HG03571 (cell line): Measurements from ENCODE around the gene ANKRD40.

Experiments used
- ATAC-seq: cut with Tn5 transposase; IDR thresholded peaks from one replicate; pipeline ENCODE4 v1.9.1; 2021; ENCODE audit not compliant: unreplicated experiment

ANKRD40 gene

GRCh38 chr17:50672071-50672470, 35.6 kb downstream of the ANKRD40 start:
- ATAC-seq, result no peak

- ATAC-seq, result no peak
Observed at GRCh38 chr17:50668838-50669581, 38.7 kb downstream of the ANKRD40 start.

DNA sequence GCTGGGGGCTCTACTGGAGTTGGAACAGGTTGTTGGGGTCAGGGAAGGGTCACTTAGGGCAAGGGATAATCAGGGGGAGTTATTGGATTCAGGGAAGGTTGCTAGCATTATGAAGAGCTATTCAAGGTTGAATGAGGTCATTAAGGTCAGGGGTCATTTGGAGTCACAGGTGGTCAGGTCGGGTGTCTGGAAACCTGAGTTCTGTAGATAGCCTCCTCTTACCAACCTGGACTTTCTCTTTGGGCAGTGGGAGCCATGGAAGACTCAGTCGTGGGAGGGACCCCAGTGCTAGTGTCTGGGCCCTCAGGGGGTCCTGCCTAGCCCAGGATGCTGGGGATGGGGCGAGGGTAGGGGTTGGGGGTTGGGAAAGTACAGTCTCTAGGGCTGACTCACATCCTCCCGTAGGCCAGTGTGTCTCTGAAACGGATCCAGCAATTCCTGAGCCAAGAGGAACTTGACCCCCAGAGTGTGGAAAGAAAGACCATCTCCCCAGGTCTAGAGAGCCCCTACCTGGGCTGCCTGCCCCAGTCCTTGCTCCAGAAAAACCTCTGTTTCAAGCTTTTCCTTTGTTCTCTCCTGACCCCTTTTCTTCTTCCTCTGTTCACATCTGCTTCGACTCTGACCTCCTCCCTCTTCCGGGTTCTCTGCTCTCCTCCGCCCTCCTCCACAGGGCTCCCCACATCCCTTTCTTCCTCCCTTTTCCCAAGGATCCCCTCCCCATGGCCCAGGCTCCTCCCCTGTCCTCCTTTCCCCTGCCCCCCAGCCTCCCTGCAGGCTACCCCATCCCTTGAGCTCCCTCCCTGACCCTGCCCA, 39.5 kb downstream of the ANKRD40 start:
- ATAC-seq, result no peak

DNA sequence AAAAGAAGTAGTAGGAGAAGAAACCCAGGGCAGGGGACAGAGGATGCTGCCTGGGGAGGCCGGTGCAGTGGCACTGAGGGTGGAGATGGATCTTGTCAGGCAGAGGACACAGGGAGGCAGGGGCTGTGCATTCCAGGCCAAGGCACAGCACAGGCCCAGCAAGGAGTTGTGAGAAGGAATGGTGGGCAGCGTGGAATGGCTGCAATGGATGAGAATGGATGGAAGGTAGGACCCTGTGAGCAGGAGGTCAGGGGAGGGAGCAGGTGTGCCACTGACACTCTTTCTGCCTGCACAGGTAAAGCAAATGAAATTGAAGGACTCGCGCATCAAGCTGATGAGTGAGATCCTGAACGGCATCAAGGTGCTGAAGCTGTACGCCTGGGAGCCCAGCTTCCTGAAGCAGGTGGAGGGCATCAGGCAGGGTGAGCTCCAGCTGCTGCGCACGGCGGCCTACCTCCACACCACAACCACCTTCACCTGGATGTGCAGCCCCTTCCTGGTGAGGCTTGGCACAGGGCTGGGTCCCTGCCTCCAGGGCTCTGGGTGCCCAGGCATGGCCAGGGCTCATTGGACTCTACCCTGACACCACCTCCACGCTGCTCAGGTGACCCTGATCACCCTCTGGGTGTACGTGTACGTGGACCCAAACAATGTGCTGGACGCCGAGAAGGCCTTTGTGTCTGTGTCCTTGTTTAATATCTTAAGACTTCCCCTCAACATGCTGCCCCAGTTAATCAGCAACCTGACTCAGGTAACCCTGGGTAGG, 40.3 kb downstream of the ANKRD40 start:
- no peak for ATAC-seq

DNA sequence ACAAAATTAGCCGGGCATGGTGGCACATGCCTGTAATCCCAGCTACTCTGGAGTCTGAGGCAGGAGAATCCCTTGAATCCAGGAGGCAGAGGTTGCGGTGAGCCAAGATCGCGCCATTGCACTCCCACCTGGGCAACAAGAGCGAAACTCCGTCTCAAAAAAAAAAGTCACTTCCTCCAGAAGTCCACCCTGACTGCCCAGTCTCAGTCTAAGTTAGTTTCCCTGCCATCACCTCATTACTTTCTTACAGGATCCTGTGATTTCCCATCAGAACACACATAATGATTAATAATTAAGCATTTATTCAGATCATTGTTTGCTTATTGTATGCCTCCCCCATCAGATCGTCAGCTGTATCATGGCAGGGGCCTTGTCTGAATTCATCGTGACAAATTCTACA, 41.4 kb downstream of the ANKRD40 start:
- ATAC-seq, result no peak

- no peak for ATAC-seq
Observed at GRCh38 chr17:50665838-50666237, 41.9 kb downstream of the ANKRD40 start.

DNA sequence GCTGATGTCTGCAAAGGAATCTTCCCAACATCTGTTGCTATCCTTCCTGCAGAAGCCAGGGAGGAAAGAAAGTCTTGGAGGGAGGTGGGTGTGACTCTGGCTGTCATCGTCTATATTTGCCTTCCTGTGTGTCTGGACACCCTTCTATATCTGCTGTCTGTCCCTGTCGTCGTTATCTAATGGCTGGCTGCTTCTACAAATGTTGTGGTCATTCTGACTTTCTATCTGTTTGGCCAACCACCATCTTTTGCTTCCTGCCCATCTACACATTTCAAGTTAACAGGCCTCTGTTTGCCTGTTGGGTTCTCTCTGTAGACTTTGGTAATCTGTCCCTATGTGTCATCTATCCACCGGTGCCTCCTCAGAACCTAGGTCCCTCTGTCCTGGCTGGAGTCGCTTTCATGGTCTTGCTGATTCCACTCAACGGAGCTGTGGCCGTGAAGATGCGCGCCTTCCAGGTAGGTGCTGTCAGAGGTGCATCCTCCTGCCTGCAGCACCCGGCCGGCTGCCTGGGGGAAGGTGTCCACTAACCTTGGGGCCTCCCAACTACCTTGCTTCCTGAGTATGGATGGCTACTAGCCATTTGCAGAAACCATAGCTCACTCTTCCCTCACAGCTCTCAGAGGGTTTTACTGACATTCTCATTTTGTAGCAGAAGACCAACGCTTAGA, 42.8 kb downstream of the ANKRD40 start:
- ATAC-seq, result no peak

DNA sequence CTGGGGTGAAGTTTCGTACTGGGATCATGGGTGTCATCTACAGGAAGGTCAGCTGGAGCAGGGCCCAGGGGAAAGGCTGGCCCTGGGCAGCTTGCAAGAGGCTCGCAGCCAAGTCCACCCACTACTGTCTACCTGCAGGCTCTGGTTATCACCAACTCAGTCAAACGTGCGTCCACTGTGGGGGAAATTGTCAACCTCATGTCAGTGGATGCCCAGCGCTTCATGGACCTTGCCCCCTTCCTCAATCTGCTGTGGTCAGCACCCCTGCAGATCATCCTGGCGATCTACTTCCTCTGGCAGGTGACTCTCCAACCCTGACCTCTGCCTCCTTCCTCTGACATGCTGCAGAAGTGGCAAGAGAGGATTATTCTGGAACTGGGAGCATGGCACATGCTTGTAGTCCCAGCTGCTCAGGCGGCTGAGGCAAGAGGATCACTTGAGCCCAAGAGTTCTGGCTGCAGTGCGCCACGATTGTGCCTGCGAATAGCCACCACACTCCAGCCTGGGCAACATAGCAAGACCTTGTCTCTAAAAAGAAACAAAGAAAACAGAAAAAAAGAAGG, 43.8 kb downstream of the ANKRD40 start:
- no peak for ATAC-seq

DNA sequence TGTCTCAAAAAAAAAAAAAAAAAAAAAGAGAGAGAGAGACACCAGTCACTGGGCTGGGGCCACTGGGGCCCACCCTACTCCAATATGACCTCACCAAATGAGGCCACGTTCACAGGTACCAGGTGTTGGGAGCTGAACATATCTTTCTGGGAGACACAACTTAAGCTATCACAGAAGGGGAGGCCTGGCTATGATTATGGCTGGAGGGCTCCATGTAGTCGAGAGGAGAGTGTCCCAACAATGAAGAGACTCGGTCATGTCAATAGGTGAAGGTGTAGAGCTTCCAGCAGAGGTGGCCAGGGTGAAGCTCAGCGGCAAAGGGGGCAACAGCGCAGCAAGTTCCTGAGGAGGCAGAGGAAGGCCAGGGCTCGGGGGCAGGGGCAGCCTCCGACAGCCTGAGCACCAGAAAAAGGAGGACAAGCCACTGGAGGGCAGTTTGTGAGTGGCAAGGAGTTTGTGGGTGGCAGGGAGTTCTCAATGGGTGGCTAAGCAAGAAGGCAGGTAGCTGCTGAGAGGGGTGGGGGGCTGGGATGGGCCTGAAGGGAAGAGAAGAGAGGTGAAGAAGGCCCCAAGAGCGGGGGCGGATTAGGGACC, 45.0 kb downstream of the ANKRD40 start:
- no peak for ATAC-seq

DNA sequence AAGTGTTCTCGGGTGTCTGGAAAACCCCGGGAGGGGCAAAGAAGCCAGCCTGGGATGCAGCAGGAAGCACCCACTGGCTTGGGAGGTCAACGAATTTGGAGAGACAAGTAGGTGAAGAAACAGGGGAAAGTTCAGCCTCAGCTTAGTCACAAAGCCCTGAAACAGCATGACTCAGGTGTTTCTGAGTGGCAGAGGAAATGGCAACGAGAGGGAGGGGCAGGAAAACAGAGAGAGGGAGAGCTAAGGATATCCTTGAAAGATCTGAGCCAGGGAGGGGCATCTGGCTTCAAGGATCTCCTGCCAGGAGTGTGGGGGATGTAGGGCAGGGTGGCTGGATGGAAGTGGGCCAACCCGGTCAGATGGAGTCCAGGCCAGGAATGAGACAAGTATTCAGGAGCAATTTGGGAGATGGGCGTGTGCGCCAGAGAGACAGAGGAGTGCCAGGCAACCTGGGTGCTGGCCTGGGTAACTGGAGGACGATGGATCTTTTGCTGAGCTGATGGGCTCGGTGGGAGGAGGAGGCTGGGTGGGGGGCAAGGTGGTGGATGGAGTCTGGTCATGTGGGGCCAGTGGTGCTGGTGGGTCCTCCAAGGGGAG, 45.8 kb downstream of the ANKRD40 start:
- ATAC-seq, result no peak

DNA sequence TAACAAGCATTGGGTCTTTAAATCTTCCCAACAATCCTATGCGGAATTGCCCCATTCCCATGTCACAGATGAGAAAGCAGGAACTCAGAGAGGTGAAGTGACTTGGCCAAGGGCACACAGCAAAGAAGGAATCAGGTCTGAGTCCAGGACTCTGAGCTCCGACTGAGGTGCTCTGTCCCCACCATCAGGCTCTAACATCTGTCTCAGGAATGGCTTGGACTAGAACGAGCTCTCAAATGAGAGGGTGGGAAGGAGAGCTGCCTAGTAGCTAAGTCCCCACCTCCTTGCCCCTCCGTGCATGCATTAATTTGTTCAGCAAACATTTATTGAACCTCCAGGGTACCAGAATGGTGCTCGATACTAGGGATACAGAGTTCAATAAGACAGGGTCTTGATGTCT, 46.4 kb downstream of the ANKRD40 start:
- no peak for ATAC-seq

GRCh38 chr17:50660887-50661345, 46.8 kb downstream of the ANKRD40 start:
- no peak for ATAC-seq

DNA sequence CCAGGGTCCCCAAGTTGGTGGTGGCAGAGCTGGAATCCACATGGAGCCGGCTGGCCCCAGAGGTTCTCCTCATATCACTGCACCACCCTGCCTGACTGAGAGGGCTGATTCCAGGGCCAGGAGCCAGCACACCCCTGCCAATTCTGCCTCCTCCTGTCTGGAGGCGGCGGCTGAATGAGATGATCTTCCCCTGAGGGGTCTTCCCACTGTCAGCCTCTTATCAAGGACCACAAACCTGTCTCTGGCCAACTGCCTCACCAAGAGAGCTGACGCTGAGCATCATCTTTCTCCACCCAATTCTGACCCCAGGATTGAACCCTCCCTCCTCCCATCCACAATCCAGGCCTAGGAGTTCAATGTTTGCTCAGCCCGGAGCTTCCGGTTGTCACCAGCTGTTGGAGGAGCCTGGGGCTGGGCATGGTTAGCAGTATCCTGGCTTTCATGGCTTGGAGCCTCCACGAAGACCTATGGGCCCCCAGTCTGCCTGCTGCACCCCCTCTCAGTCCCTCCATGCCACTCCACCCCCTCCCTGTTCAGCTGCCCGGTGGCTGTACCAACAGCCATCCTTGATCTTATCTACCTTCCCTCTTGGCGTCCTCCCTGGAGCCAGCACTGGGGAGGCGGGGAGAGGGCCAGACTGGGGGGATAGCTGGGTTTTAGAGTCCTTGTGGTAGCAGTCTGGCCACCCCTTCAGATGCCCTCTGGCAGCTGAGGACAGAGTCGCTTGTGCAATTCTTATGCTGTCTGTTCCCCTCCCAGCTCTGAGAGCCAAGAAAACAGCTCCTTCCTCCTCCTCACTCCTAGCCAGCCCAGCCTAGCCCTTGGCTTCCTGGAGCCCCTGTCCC, 47.5 kb downstream of the ANKRD40 start:
- ATAC-seq, result no peak

DNA sequence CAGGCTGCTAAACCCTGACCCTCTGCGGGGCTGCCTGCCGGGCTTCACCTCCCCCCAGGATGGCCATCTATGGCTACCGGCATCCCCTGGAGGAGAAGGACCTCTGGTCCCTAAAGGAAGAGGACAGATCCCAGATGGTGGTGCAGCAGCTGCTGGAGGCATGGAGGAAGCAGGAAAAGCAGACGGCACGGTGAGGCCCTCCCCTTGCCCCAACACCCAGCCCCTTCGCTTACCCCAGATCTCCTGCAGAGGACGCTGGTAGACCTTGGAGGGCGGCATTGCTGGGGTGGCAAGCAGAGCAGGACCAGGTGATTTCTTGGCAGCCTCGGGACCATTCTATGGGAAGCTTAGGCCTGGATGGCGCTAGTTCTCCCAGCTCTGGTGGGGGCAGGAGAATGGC, 48.5 kb downstream of the ANKRD40 start:
- ATAC-seq, result no peak

DNA sequence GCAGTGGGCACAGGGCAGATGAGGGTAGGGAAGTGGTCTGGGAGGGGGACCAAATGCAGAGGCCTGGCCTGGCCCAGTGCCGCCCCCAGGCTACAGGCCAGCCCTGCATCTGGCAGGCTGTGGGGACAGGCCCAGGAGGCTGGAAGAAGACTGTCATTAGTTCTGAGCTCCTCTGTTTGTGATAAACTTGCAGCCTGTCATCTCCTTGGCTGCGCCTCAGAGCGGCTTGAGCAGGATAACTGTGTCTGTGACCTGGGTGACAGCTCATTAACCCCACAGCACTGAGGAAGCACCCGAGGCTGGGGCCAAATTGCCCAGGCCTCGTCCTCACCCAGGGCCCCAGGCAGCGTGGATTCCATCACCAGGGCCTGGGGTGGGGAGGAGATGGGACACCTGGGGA, 49.1 kb downstream of the ANKRD40 start:
- no peak for ATAC-seq

DNA sequence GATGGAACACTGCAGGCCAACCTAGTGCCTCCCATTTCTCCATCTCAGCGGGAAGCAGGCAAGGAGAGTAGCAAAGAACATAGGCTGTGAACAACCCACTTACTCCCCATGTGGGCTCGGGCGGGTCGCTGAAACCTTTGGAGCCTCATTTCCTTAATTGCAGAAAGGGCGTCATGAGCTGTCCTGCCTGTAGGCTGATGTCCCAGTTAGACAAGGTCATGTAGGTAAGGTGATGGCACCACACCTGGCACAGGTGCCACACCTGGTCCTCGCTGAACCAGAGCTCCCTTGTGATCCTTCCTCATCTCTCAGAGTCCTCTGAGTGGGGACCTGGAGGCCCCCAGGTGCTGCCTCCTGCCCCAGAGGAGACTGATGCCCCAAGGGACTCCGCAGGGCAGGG, 50.1 kb downstream of the ANKRD40 start:
- no peak for ATAC-seq

DNA sequence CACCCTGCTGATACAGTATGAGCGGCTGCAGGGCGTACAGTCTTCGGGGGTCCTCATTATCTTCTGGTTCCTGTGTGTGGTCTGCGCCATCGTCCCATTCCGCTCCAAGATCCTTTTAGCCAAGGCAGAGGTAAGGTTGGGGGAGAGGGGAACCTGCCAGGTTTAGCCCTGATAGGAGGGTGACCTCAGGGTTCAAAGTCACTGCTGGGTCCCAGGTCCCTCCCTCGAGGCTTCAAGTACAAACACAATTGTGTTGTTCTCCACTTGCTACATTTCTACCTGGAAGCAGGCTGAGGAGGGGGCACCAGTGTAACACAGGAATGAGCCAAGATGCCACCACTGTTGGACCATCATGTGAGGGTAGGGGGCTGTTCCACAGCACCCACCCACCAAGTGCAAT, 50.7 kb downstream of the ANKRD40 start:
- ATAC-seq, result no peak

DNA sequence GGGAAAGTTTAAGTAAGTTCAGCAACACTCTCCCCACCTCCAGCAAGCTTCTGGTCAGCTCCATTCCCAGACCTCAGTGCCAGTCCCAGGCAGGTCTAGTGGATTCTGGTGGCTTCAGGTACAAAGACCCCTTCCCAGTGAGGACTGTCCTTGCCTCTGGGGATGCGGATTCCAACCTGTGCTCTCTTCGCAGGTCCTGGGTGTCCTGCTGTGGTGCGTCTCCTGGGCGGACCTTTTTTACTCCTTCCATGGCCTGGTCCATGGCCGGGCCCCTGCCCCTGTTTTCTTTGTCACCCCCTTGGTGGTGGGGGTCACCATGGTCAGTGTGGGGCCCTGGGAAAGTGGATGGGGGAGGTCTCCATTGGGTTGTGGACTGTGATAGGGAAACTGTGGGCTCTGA, 51.2 kb downstream of the ANKRD40 start:
- ATAC-seq, result no peak

DNA sequence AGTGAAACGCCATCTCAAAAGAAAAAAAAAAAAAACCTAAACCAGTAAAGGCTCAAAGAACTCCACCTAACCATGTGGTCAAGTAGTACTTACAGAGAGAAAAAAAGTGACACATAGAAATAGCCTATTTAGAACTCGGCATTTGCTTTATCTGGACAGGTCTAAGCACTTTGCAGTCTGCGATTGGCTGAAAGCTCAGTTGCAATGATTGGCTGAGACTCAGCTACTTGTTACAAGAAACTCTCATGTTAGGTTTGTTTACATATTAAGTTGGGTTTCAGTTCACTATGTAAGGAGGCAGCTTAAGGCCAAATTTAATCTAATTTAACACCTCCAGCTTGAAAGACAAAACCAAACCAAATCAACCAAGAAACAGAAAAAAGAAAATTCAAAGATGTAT, 54.0 kb downstream of the ANKRD40 start:
- ATAC-seq, result no peak
